Measurements from ENCODE around the gene MPV17L.
A peak's percentile ranks its signal among the peaks of the same experiment; 100 is the strongest.
"Not testable (repeated sequence)": the region's sequence is repeated elsewhere in the genome, so short reads cannot be mapped to it uniquely, and the experiment has no call there.

MPV17L gene

GRCh38 chr16:15415511-15415985, 20.0 kb downstream of the MPV17L start:
- no peak for DNase-seq

- no peak for DNase-seq
Observed at GRCh38 chr16:15417197-15417596, 21.6 kb downstream of the MPV17L start.

- no peak for DNase-seq
Observed at GRCh38 chr16:15418206-15418605, 22.7 kb downstream of the MPV17L start.

GRCh38 chr16:15421696-15422095, 26.1 kb downstream of the MPV17L start:
- not testable (repeated sequence) for DNase-seq

GRCh38 chr16:15422222-15422621, 26.7 kb downstream of the MPV17L start:
- DNase-seq, result no peak

GRCh38 chr16:15425861-15426260, 30.3 kb downstream of the MPV17L start:
- DNase-seq, result no peak

- no peak for DNase-seq
Observed at GRCh38 chr16:15426796-15427195, 31.2 kb downstream of the MPV17L start.

- DNase-seq, result peak; percentile 63
Observed at GRCh38 chr16:15427648-15428239, 32.2 kb downstream of the MPV17L start.

GRCh38 chr16:15430884-15431283, 35.3 kb downstream of the MPV17L start:
- DNase-seq, result not testable (repeated sequence)

GRCh38 chr16:15434079-15434424, 38.5 kb downstream of the MPV17L start:
- DNase-seq, result no peak

- peak; percentile 80 for DNase-seq
Observed at GRCh38 chr16:15434425-15435215, 39.1 kb downstream of the MPV17L start, which contains the start of gene BMERB1. Gene BMERB1, plus strand, starts transcription at chr16:15434588. Its CDS starts 66 bp downstream, at chr16:15434654.

- peak; percentile 28 for DNase-seq
Observed at GRCh38 chr16:15435216-15435864, 39.8 kb downstream of the MPV17L start.

GRCh38 chr16:15439102-15439501, 43.5 kb downstream of the MPV17L start:
- no peak for DNase-seq

- no peak for DNase-seq
Observed at GRCh38 chr16:15439521-15439920, 44.0 kb downstream of the MPV17L start.

- DNase-seq, result no peak
Observed at GRCh38 chr16:15440852-15441251, 45.3 kb downstream of the MPV17L start.

- DNase-seq, result not testable (repeated sequence)
Observed at GRCh38 chr16:15442140-15442539, 46.6 kb downstream of the MPV17L start.

- DNase-seq, result no peak
Observed at GRCh38 chr16:15443753-15444152, 48.2 kb downstream of the MPV17L start.

- DNase-seq, result no peak
Observed at GRCh38 chr16:15444264-15444663, 48.7 kb downstream of the MPV17L start.

GRCh38 chr16:15445450-15445849, 49.9 kb downstream of the MPV17L start:
- no peak for DNase-seq

GRCh38 chr16:15446901-15447300, 51.3 kb downstream of the MPV17L start:
- DNase-seq, result no peak

- no peak for DNase-seq
Observed at GRCh38 chr16:15450624-15451023, 55.1 kb downstream of the MPV17L start.

- DNase-seq, result no peak
Observed at GRCh38 chr16:15451098-15451731, 55.7 kb downstream of the MPV17L start.

- DNase-seq, result no peak
Observed at GRCh38 chr16:15452246-15452855, 56.8 kb downstream of the MPV17L start.

Data from DMS53 (cell line).